Measurements from ENCODE around the gene LRRFIP2.

GRCh38 chr3:37162501-37163245, 11.7 kb downstream of the LRRFIP2 start:
- no peak for TF ChIP-seq CTCF (IDR thresholded peaks at IDR 0.05)
- TF ChIP-seq POLR2A (IDR thresholded peaks at IDR 0.05) = no peak

Data from lower leg skin (tissue), 3 donors.